ENCODE measurements around the gene TOP2A.
A peak's percentile ranks its signal among the peaks of the same experiment; 100 is the strongest.

The TOP2A gene

GRCh38 chr17:40364121-40364861 is 53.4 kb downstream of the TOP2A start, which contains the start of gene GJD3:
GJD3 (minus strand) TSS chr17:40364737; CDS start chr17:40363815, 922 bp downstream.
- H3K4me3 ChIP-seq = peak within 1 kb of the TSS; percentile 38 to 60 (median 49)
- no peak within 1 kb of the TSS for H3K27ac ChIP-seq

GRCh38 chr17:40363111-40363827 is 54.4 kb downstream of the TOP2A start:
- Histone ChIP-seq H3K4me3 (peak overlapping the region; percentile 38 to 60 (median 49)), H3K27ac (peak overlapping the region in 7 of 21 experiments; percentile 4 to 55 (median 47))

- Histone ChIP-seq H3K27ac (peak overlapping the region in 5 of 21 experiments; percentile 4 to 55 (median 46)), H3K4me3 (peak overlapping the region; percentile 38 to 60 (median 49))
Observed at GRCh38 chr17:40362696-40363110, 55.0 kb downstream of the TOP2A start.

- peak overlapping the region in 1 of 21 experiments; percentile 55 for H3K27ac ChIP-seq
Observed at GRCh38 chr17:40361925-40362695, 55.6 kb downstream of the TOP2A start.

GRCh38 chr17:40361063-40361924 is 56.4 kb downstream of the TOP2A start:
- H3K27ac ChIP-seq = no peak overlapping the region
- H3K4me3 ChIP-seq = no peak overlapping the region

More at GRCh38 chr17:40361925-40362695, 55.6 kb downstream of the TOP2A start:
- peak overlapping the region in 6 of 7 experiments; percentile 38 to 60 (median 49) for H3K4me3 ChIP-seq

GRCh38 chr17:40360091-40360490 is 57.6 kb downstream of the TOP2A start:
- Histone ChIP-seq H3K27ac (no peak overlapping the region), H3K4me3 (no peak overlapping the region)

- H3K27ac ChIP-seq = peak overlapping the region in 4 of 21 experiments; percentile 2 to 54 (median 52)
Observed at GRCh38 chr17:40358323-40359038, 59.2 kb downstream of the TOP2A start.

GRCh38 chr17:40356990-40357881 is 60.5 kb downstream of the TOP2A start:
- H3K4me3 ChIP-seq = no peak overlapping the region
- H3K27ac ChIP-seq = peak overlapping the region in 8 of 21 experiments; percentile 2 to 54 (median 41)

More at GRCh38 chr17:40358323-40359038, 59.2 kb downstream of the TOP2A start:
- no peak overlapping the region for H3K4me3 ChIP-seq

- no peak overlapping the region for H3K4me3 ChIP-seq
- peak overlapping the region in 4 of 21 experiments; percentile 16 to 47 (median 26) for H3K27ac ChIP-seq
Observed at GRCh38 chr17:40355804-40356758, 61.6 kb downstream of the TOP2A start.

- no peak overlapping the region for H3K4me3 ChIP-seq
- H3K27ac ChIP-seq = peak overlapping the region in 6 of 21 experiments; percentile 24 to 46 (median 31)
Observed at GRCh38 chr17:40355123-40355803, 62.4 kb downstream of the TOP2A start.

- Histone ChIP-seq H3K4me3 (no peak overlapping the region), H3K27ac (peak overlapping the region in 4 of 21 experiments; percentile 28 to 46 (median 34))
Observed at GRCh38 chr17:40354221-40355122, 63.2 kb downstream of the TOP2A start.

- Histone ChIP-seq H3K27ac (peak overlapping the region in 1 of 21 experiments; percentile 41), H3K4me3 (no peak overlapping the region)
Observed at GRCh38 chr17:40352779-40353394, 64.8 kb downstream of the TOP2A start.

- Histone ChIP-seq H3K4me3 (no peak overlapping the region), H3K27ac (peak overlapping the region in 3 of 21 experiments; percentile 7 to 91 (median 31))
Observed at GRCh38 chr17:40352237-40352778, 65.4 kb downstream of the TOP2A start.
